Glutamatergic neuron (in vitro differentiated cells): ENCODE measurements around the gene NBAS. TPM values are rescaled to one million over a fixed set of nuclear protein-coding genes. Genes with fewer than 3 reads are reported as not detected.

ENCODE experiments used
- DNase-seq: peaks from one replicate; pipeline ENCODE4 v3.0.0; 2022
- H3K27ac Mint-ChIP-seq: one replicate; pipeline ENCODE4 v1.8.0; 2020; ENCODE audit warnings: mild to moderate bottlenecking, mixed read lengths, inconsistent platforms; ENCODE audit not compliant: unreplicated experiment
- H3K27me3 Mint-ChIP-seq: one replicate; pipeline ENCODE4 v1.8.0; 2020; ENCODE audit warnings: mild to moderate bottlenecking, moderate library complexity, mixed read lengths, inconsistent platforms; ENCODE audit not compliant: unreplicated experiment
- H3K36me3 Mint-ChIP-seq: one replicate; pipeline ENCODE4 v1.8.0; 2020; ENCODE audit warnings: mild to moderate bottlenecking, mixed read lengths, inconsistent platforms; ENCODE audit not compliant: unreplicated experiment
- H3K4me1 Mint-ChIP-seq: one replicate; pipeline ENCODE4 v1.8.0; 2020; ENCODE audit warnings: mild to moderate bottlenecking, low read depth, mixed read lengths, inconsistent platforms; ENCODE audit not compliant: unreplicated experiment
- H3K4me3 Mint-ChIP-seq: one replicate; pipeline ENCODE4 v1.8.0; 2020; ENCODE audit warnings: mild to moderate bottlenecking, mixed read lengths, inconsistent platforms; ENCODE audit not compliant: unreplicated experiment
- H3K9me3 Mint-ChIP-seq: one replicate; pipeline ENCODE4 v1.8.0; 2020; ENCODE audit warnings: mild to moderate bottlenecking, moderate library complexity, mixed read lengths, inconsistent platforms; ENCODE audit not compliant: unreplicated experiment
- total RNA-seq: library from RNA; stranded (reverse); fragmentation: NEBNext Ultra II Directional; extraction: Animal tissue kit (Norgen Biotek cat#: 25700); gene quantifications from one replicate; pipeline ENCODE4 v1.2.1, GENCODE V29; 2021; ENCODE audit not compliant: unreplicated experiment
- TF ChIP-seq, protein P1 (sequence below): fragments of 200-600 bp; sonication (generic); IDR thresholded peaks from one replicate; pipeline ENCODE4 v1.5.0; 2021; ENCODE audit not compliant: partially characterized antibody, unreplicated experiment

Gene NBAS
- total RNA-seq, 1 donor from 2014 or later, result 46.1 TPM

- Mint-ChIP-seq H3K4me1 (no peaks in the 10 kb centered on the region), H3K4me3 (no peak overlapping the region), H3K27me3 (no peaks in the 10 kb centered on the region), H3K36me3 (no peaks in the 10 kb centered on the region), H3K27ac (no peak overlapping the region), H3K9me3 (no peaks in the 10 kb centered on the region)
- TF ChIP-seq, protein P1, sequence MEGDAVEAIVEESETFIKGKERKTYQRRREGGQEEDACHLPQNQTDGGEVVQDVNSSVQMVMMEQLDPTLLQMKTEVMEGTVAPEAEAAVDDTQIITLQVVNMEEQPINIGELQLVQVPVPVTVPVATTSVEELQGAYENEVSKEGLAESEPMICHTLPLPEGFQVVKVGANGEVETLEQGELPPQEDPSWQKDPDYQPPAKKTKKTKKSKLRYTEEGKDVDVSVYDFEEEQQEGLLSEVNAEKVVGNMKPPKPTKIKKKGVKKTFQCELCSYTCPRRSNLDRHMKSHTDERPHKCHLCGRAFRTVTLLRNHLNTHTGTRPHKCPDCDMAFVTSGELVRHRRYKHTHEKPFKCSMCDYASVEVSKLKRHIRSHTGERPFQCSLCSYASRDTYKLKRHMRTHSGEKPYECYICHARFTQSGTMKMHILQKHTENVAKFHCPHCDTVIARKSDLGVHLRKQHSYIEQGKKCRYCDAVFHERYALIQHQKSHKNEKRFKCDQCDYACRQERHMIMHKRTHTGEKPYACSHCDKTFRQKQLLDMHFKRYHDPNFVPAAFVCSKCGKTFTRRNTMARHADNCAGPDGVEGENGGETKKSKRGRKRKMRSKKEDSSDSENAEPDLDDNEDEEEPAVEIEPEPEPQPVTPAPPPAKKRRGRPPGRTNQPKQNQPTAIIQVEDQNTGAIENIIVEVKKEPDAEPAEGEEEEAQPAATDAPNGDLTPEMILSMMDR, result no peak
- no peak for DNase-seq
Observed at GRCh38 chr2:15457868-15458267, 103.3 kb downstream of the NBAS start.

DNA sequence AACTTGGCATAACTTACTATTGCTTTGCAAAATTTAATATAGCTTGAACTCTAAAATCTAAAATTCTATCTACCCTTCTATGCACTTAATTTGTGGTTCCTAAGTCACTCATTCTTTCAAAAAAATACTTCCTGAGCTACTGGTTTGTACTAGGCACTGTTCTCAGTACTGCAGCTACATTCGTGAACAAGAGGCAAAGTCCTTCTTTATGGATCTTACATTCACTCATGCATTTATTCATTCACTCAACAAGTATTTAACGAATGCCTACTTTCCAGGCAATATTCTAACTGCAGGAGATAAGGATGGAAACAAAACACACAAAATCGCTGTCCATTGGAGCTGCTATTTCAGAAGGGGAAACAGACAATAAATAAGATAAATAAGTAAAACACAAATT is 104.8 kb downstream of the NBAS start:
- H3K27ac Mint-ChIP-seq, result no peak overlapping the region
- no peak overlapping the region for H3K4me3 Mint-ChIP-seq
- no peaks in the 10 kb centered on the region for H3K9me3 Mint-ChIP-seq
- no peaks in the 10 kb centered on the region for H3K4me1 Mint-ChIP-seq
- no peaks in the 10 kb centered on the region for H3K36me3 Mint-ChIP-seq
- TF ChIP-seq, protein P1, result no peak
- no peaks in the 10 kb centered on the region for H3K27me3 Mint-ChIP-seq
- no peak for DNase-seq

DNA sequence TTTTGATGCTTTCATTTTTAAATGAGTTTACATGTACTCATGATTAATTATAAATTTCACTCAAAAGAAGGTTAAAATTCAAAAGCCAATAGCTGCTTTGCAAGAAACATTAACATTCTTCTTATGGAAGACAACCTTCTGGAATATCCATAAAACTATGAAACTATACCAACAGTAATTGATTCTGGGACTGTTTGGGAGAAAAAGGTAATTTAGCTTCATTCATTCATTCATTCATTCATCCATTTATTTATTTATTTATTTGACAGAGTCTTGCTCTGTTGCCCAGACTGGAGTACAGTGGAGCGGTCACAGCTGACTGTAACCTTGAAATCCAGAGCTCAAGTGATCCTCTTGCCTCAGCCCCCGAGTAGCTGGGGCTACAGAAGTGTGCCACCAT is 110.3 kb downstream of the NBAS start:
- no peak for DNase-seq
- H3K36me3 Mint-ChIP-seq, result peaks cover 2% of the 10 kb centered on the region
- H3K4me3 Mint-ChIP-seq, result no peak overlapping the region
- no peaks in the 10 kb centered on the region for H3K9me3 Mint-ChIP-seq
- peaks cover 7% of the 10 kb centered on the region for H3K4me1 Mint-ChIP-seq
- H3K27me3 Mint-ChIP-seq, result no peaks in the 10 kb centered on the region
- TF ChIP-seq, protein P1, result no peak
- H3K27ac Mint-ChIP-seq, result no peak overlapping the region

GRCh38 chr2:15449556-15450236 is 111.4 kb downstream of the NBAS start:
- TF ChIP-seq, protein P1, result no peak
- Mint-ChIP-seq H3K9me3 (no peaks in the 10 kb centered on the region), H3K4me1 (peaks cover 7% of the 10 kb centered on the region), H3K27me3 (no peaks in the 10 kb centered on the region), H3K36me3 (peaks cover 5% of the 10 kb centered on the region), H3K4me3 (no peak overlapping the region), H3K27ac (no peak overlapping the region)
- DNase-seq, result no peak

DNA sequence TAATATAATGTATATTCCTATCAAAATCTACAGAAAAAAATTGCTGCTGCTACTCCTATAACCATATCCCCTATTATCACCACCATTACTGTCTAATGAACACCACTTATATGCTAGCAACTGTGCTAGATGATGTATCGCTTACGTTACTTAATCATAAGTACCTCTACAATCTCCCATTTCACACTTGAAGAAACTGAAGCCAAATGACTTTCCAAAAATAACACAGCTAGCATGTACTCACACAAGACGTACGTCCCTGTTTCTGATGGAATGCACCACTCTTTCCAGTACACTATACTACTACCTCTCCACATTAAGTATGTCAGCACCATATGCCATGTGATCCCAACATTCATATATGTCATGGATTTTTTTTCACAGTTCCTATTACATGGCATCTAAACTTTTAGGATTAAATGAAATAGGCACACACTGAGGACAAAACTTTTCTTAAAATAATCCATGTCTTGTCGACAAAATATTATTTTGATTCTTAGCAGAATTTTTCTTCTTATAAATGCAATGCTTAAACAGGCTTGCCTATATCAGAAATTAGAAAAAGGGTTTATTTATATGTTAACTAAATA is 112.8 kb downstream of the NBAS start:
- Mint-ChIP-seq H3K9me3 (no peaks in the 10 kb centered on the region), H3K27me3 (no peaks in the 10 kb centered on the region), H3K36me3 (peaks cover 5% of the 10 kb centered on the region), H3K4me1 (peaks cover 7% of the 10 kb centered on the region), H3K27ac (no peak overlapping the region), H3K4me3 (no peak overlapping the region)
- DNase-seq, result no peak
- TF ChIP-seq, protein P1, result no peak
